Activated naive CD4-positive, alpha-beta T cell treated with anti-CD3 and anti-CD28 coated beads, Interleukin-2, amount 10 ng/mL, durations not matched to agents 5 hours and 36 hours (primary cell): ENCODE data around the gene UBE3A. TPM values are rescaled to one million over a fixed set of nuclear protein-coding genes. Genes with fewer than 3 reads are reported as not detected.

Source experiments
- total RNA-seq, 2 experiments: library from RNA; stranded (reverse); gene quantifications; one replicate each; pipeline ENCODE4 v1.2.3, GENCODE V29; 2021

Gene UBE3A
- 10 to 100 TPM; 90.7 to 94.6 TPM for total RNA-seq

DNA sequence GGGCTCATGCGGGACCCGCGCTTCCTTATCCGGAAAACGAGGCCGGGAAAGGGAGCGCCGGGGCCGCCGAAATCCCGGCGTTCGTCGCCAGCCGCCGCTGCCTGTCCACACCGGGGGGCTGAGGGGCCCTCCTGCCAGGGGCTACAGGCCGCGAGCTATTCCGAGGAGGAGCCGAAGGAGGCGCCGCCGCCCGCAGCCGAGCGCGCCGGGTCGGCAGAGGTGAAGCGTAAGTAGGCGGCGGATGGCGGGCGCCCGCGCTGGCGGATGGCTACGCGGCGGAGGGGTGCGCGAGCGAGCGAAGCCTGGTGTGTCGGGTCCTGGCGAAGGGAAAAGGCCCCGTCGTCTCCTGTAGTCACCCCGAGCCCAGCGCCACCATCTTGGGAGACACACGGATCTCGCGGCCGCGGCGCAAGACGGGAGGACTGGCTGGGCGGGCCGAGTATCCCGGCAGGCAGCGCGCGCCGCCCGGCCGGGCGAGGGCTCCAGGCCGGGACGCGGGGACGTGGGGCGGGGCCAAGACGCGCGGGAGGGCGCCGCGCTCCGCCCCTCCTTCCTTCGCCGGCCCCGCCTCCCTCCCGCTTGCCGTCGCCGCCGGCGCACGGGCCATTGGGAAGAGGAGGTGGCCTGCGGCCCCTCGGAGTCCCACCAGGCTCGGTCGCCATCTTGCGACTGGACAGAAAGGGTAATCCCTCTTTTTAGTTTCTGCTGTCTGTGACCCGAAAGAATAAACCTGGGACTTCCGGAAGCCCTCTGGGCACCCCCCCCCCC is at the start of gene UBE3A:
Gene UBE3A (minus strand): TSS at position 424 of the 768 bp plus-strand sequence. CDS start 29,917 bp downstream, outside the sequence.

